Testis (tissue), 2 donors: Measurements from ENCODE around the gene SLC30A5.

ENCODE experiments used
- CTCF ChIP-seq, 3 experiments: fragments of 450-650 bp in 2 of 3; fragments of 200-600 bp in 1 of 3; sonication (generic) in 1 of 3; IDR thresholded peaks; one replicate each; pipeline ENCODE4 v1.5.1; 2016 to 2019; ENCODE audit warnings: antibody characterized with exemption in 3 of 3, mild to moderate bottlenecking in 2 of 3, moderate library complexity in 1 of 3
- POLR2A ChIP-seq: fragments of 450-650 bp; IDR thresholded peaks from one replicate; pipeline ENCODE4 v1.6.1; 2017; ENCODE audit warnings: antibody characterized with exemption, mild to moderate bottlenecking, moderate library complexity

GRCh38 chr5:69148981-69149675 lies 55.3 kb downstream of the SLC30A5 start:
- no peak for TF ChIP-seq CTCF (IDR thresholded peaks at IDR 0.05)
- no peak for TF ChIP-seq POLR2A
